ENCODE results near the gene SLC9C1. TPM values are rescaled to one million over a fixed set of nuclear protein-coding genes. Genes with fewer than 3 reads are reported as not detected.
"Not testable (repeated sequence)": the region's sequence is repeated elsewhere in the genome, so short reads cannot be mapped to it uniquely, and the experiment has no call there.

Gene SLC9C1
- polyA plus RNA-seq, 1 donor: 0.33 TPM

GRCh38 chr3:112197131-112197530 lies 96.9 kb downstream of the SLC9C1 start:
- no peak for DNase-seq
- Histone ChIP-seq H3K36me3 (ENCODE audit: control insufficient read depth, insufficient read depth, low read length) (no peaks in the 10 kb centered on the region), H3K27me3 (ENCODE audit: control insufficient read depth, insufficient read depth, low read length) (no peaks in the 10 kb centered on the region), H3K4me3 (ENCODE audit: low read length) (no peak overlapping the region), H3K4me1 (ENCODE audit: control insufficient read depth, insufficient read depth, low read length) (no peaks in the 10 kb centered on the region), H3K9me3 (ENCODE audit: control insufficient read depth, low read depth, low read length) (peaks cover 10% of the 10 kb centered on the region), H3K27ac (ENCODE audit: low read length) (no peak overlapping the region)
- WGBS (ENCODE audit: insufficient coverage, low lambda C conversion rate): no CpG with 5 or more reads among the region's 1 CpG

- H3K36me3 ChIP-seq (ENCODE audit: control insufficient read depth, insufficient read depth, low read length): no peaks in the 10 kb centered on the region
- no peak for DNase-seq
- H3K4me3 ChIP-seq (ENCODE audit: low read length): no peak overlapping the region
- H3K27me3 ChIP-seq (ENCODE audit: control insufficient read depth, insufficient read depth, low read length): no peaks in the 10 kb centered on the region
- 80% methylated on average over 1 of the region's 1 CpG for WGBS (ENCODE audit: insufficient coverage, low lambda C conversion rate)
- H3K27ac ChIP-seq (ENCODE audit: low read length): no peak overlapping the region
- H3K4me1 ChIP-seq (ENCODE audit: control insufficient read depth, insufficient read depth, low read length): no peaks in the 10 kb centered on the region
- H3K9me3 ChIP-seq (ENCODE audit: control insufficient read depth, low read depth, low read length): no peaks in the 10 kb centered on the region
These were observed 106.7 kb downstream of the SLC9C1 start for GRCh38 chr3:112187300-112187699.

GRCh38 chr3:112185423-112186035 lies 108.5 kb downstream of the SLC9C1 start:
- not testable (repeated sequence) for H3K27me3 ChIP-seq (ENCODE audit: control insufficient read depth, insufficient read depth, low read length); DNase-seq; H3K27ac ChIP-seq (ENCODE audit: low read length); H3K36me3 ChIP-seq (ENCODE audit: control insufficient read depth, insufficient read depth, low read length); H3K4me1 ChIP-seq (ENCODE audit: control insufficient read depth, insufficient read depth, low read length); H3K4me3 ChIP-seq (ENCODE audit: low read length); H3K9me3 ChIP-seq (ENCODE audit: control insufficient read depth, low read depth, low read length)
- no CpG with 5 or more reads among the region's 42 CpGs for WGBS (ENCODE audit: insufficient coverage, low lambda C conversion rate)

GRCh38 chr3:112175646-112176045 lies 118.4 kb downstream of the SLC9C1 start:
- WGBS (ENCODE audit: insufficient coverage, low lambda C conversion rate): no CpG with 5 or more reads among the region's 6 CpGs
- Histone ChIP-seq H3K4me1 (ENCODE audit: control insufficient read depth, insufficient read depth, low read length) (no peaks in the 10 kb centered on the region), H3K4me3 (ENCODE audit: low read length) (no peak overlapping the region), H3K27ac (ENCODE audit: low read length) (no peak overlapping the region), H3K9me3 (ENCODE audit: control insufficient read depth, low read depth, low read length) (no peaks in the 10 kb centered on the region), H3K27me3 (ENCODE audit: control insufficient read depth, insufficient read depth, low read length) (no peaks in the 10 kb centered on the region), H3K36me3 (ENCODE audit: control insufficient read depth, insufficient read depth, low read length) (no peaks in the 10 kb centered on the region)
- no peak for DNase-seq

GRCh38 chr3:112175037-112175436 lies 119.0 kb downstream of the SLC9C1 start:
- no peaks in the 10 kb centered on the region for H3K4me1 ChIP-seq (ENCODE audit: control insufficient read depth, insufficient read depth, low read length)
- no peaks in the 10 kb centered on the region for H3K27me3 ChIP-seq (ENCODE audit: control insufficient read depth, insufficient read depth, low read length)
- no peak for DNase-seq
- no peaks in the 10 kb centered on the region for H3K36me3 ChIP-seq (ENCODE audit: control insufficient read depth, insufficient read depth, low read length)
- H3K9me3 ChIP-seq (ENCODE audit: control insufficient read depth, low read depth, low read length): no peaks in the 10 kb centered on the region
- no CpG with 5 or more reads among the region's 5 CpGs for WGBS (ENCODE audit: insufficient coverage, low lambda C conversion rate)
- no peak overlapping the region for H3K4me3 ChIP-seq (ENCODE audit: low read length)
- H3K27ac ChIP-seq (ENCODE audit: low read length): no peak overlapping the region

- no peak overlapping the region for H3K27ac ChIP-seq (ENCODE audit: low read length)
- H3K9me3 ChIP-seq (ENCODE audit: control insufficient read depth, low read depth, low read length): no peaks in the 10 kb centered on the region
- no peaks in the 10 kb centered on the region for H3K27me3 ChIP-seq (ENCODE audit: control insufficient read depth, insufficient read depth, low read length)
- no peak overlapping the region for H3K4me3 ChIP-seq (ENCODE audit: low read length)
- no peaks in the 10 kb centered on the region for H3K36me3 ChIP-seq (ENCODE audit: control insufficient read depth, insufficient read depth, low read length)
- 92% methylated on average over 2 of the region's 3 CpGs for WGBS (ENCODE audit: insufficient coverage, low lambda C conversion rate)
- no peak for DNase-seq
- no peaks in the 10 kb centered on the region for H3K4me1 ChIP-seq (ENCODE audit: control insufficient read depth, insufficient read depth, low read length)
These were observed 122.9 kb downstream of the SLC9C1 start for GRCh38 chr3:112171144-112171543.

- H3K9me3 ChIP-seq (ENCODE audit: control insufficient read depth, low read depth, low read length): peaks cover 3% of the 10 kb centered on the region
- no CpG with 5 or more reads among the region's 2 CpGs for WGBS (ENCODE audit: insufficient coverage, low lambda C conversion rate)
These were observed 124.0 kb downstream of the SLC9C1 start for GRCh38 chr3:112170046-112170445.

GRCh38 chr3:112167758-112168157 lies 126.3 kb downstream of the SLC9C1 start:
- no CpG with 5 or more reads among the region's 2 CpGs for WGBS (ENCODE audit: insufficient coverage, low lambda C conversion rate)

More at GRCh38 chr3:112170046-112170445, 124.0 kb downstream of the SLC9C1 start:
- Histone ChIP-seq H3K36me3 (ENCODE audit: control insufficient read depth, insufficient read depth, low read length) (no peaks in the 10 kb centered on the region), H3K27ac (ENCODE audit: low read length) (no peak overlapping the region), H3K4me3 (ENCODE audit: low read length) (no peak overlapping the region), H3K4me1 (ENCODE audit: control insufficient read depth, insufficient read depth, low read length) (no peaks in the 10 kb centered on the region), H3K27me3 (ENCODE audit: control insufficient read depth, insufficient read depth, low read length) (no peaks in the 10 kb centered on the region)
- no peak for DNase-seq

GRCh38 chr3:112149136-112149535 lies 144.9 kb downstream of the SLC9C1 start:
- no CpG with 5 or more reads among the region's 1 CpG for WGBS (ENCODE audit: insufficient coverage, low lambda C conversion rate)
- Histone ChIP-seq H3K27ac (ENCODE audit: low read length) (no peak overlapping the region), H3K4me1 (ENCODE audit: control insufficient read depth, insufficient read depth, low read length) (no peaks in the 10 kb centered on the region), H3K27me3 (ENCODE audit: control insufficient read depth, insufficient read depth, low read length) (no peaks in the 10 kb centered on the region), H3K36me3 (ENCODE audit: control insufficient read depth, insufficient read depth, low read length) (no peaks in the 10 kb centered on the region), H3K9me3 (ENCODE audit: control insufficient read depth, low read depth, low read length) (no peaks in the 10 kb centered on the region), H3K4me3 (ENCODE audit: low read length) (no peak overlapping the region)
- DNase-seq: no peak

More at GRCh38 chr3:112167758-112168157, 126.3 kb downstream of the SLC9C1 start:
- Histone ChIP-seq H3K4me3 (ENCODE audit: low read length) (no peak overlapping the region), H3K27ac (ENCODE audit: low read length) (no peak overlapping the region), H3K9me3 (ENCODE audit: control insufficient read depth, low read depth, low read length) (peaks cover 3% of the 10 kb centered on the region), H3K27me3 (ENCODE audit: control insufficient read depth, insufficient read depth, low read length) (no peaks in the 10 kb centered on the region), H3K4me1 (ENCODE audit: control insufficient read depth, insufficient read depth, low read length) (no peaks in the 10 kb centered on the region), H3K36me3 (ENCODE audit: control insufficient read depth, insufficient read depth, low read length) (no peaks in the 10 kb centered on the region)
- no peak for DNase-seq

- H3K4me1 ChIP-seq (ENCODE audit: control insufficient read depth, insufficient read depth, low read length): no peaks in the 10 kb centered on the region
- no peak overlapping the region for H3K4me3 ChIP-seq (ENCODE audit: low read length)
- no peaks in the 10 kb centered on the region for H3K27me3 ChIP-seq (ENCODE audit: control insufficient read depth, insufficient read depth, low read length)
- WGBS (ENCODE audit: insufficient coverage, low lambda C conversion rate): no CpG with 5 or more reads among the region's 1 CpG
- H3K9me3 ChIP-seq (ENCODE audit: control insufficient read depth, low read depth, low read length): no peaks in the 10 kb centered on the region
- H3K27ac ChIP-seq (ENCODE audit: low read length): no peak overlapping the region
- H3K36me3 ChIP-seq (ENCODE audit: control insufficient read depth, insufficient read depth, low read length): no peaks in the 10 kb centered on the region
- no peak for DNase-seq
These were observed 150.3 kb downstream of the SLC9C1 start for GRCh38 chr3:112143689-112144088.

GRCh38 chr3:112143251-112143650 lies 150.8 kb downstream of the SLC9C1 start:
- DNase-seq: no peak
- WGBS (ENCODE audit: insufficient coverage, low lambda C conversion rate): 88% methylated on average over 1 of the region's 1 CpG
- H3K27ac ChIP-seq (ENCODE audit: low read length): no peak overlapping the region
- no peaks in the 10 kb centered on the region for H3K4me1 ChIP-seq (ENCODE audit: control insufficient read depth, insufficient read depth, low read length)
- H3K27me3 ChIP-seq (ENCODE audit: control insufficient read depth, insufficient read depth, low read length): no peaks in the 10 kb centered on the region
- no peak overlapping the region for H3K4me3 ChIP-seq (ENCODE audit: low read length)
- no peaks in the 10 kb centered on the region for H3K9me3 ChIP-seq (ENCODE audit: control insufficient read depth, low read depth, low read length)
- no peaks in the 10 kb centered on the region for H3K36me3 ChIP-seq (ENCODE audit: control insufficient read depth, insufficient read depth, low read length)

All from large intestine (tissue), 3 donors.